IMR-90 (cell line): ENCODE data around the gene KRT222. TPM values are rescaled to one million over a fixed set of nuclear protein-coding genes. Genes with fewer than 3 reads are reported as not detected.

ENCODE experiments used
- ATAC-seq: fragments of 200-7000 bp; cut with Tn5 transposase; 2 replicates; pipeline ENCODE4 v1.9.1; 2020; ENCODE audit warnings: low read depth, mild to moderate bottlenecking, moderate library complexity
- BruUV-seq: library from RNA; stranded (reverse); fragments of 400-500 nt; replicated peaks from 2 replicates; lab custom pipeline; 2021; lab: Mats Ljungman, UMichigan
- CTCF ChIA-PET: fragments of 300-600 bp; formaldehyde crosslinking; extraction: SDS; loops from one replicate; lab custom pipeline; 2021; ENCODE audit warnings: antibody characterized with exemption; lab: Yijun Ruan, JAX
- POLR2A ChIA-PET: fragments of 300-600 bp; sonication (Branson Sonifier 250); formaldehyde crosslinking; loops from one replicate; lab custom pipeline; 2022; ENCODE audit warnings: antibody characterized with exemption; ENCODE audit not compliant: unreplicated experiment; lab: Charles Lee
- DNase-seq: peaks from one replicate; pipeline ENCODE4 v3.0.0; 2013
- H2AFZ ChIP-seq: replicated peaks from 2 replicates; pipeline ENCODE3; 2013; ENCODE audit warnings: low read length, mild to moderate bottlenecking; ENCODE audit not compliant: poor library complexity
- H2AK5ac ChIP-seq: 2 replicates; pipeline ENCODE4 v1.6.1; 2013; ENCODE audit warnings: low read depth, low read length, inconsistent platforms
- H2AK9ac ChIP-seq: replicated peaks from 2 replicates; pipeline ENCODE3; 2013; ENCODE audit warnings: mild to moderate bottlenecking, low read depth, low read length, moderate library complexity; ENCODE audit not compliant: poor library complexity
- H2BK120ac ChIP-seq: 2 replicates; pipeline ENCODE4 v1.6.1; 2013; ENCODE audit warnings: low read depth, low read length, inconsistent platforms
- H2BK15ac ChIP-seq: 3 replicates; pipeline ENCODE4 v1.6.1; 2013; ENCODE audit warnings: low read depth, low read length, inconsistent platforms
- H2BK20ac ChIP-seq: 2 replicates; pipeline ENCODE4 v1.6.1; 2013; ENCODE audit warnings: low read depth, mild to moderate bottlenecking, inconsistent platforms, low read length, moderate library complexity
- H2BK5ac ChIP-seq: 2 replicates; pipeline ENCODE4 v1.6.1; 2013; ENCODE audit warnings: mild to moderate bottlenecking, low read depth, low read length, inconsistent platforms; ENCODE audit not compliant: poor library complexity, severe bottlenecking
- H3K14ac ChIP-seq: replicated peaks from 2 replicates; pipeline ENCODE4 v1.6.1; 2013; ENCODE audit warnings: low read depth, low read length, inconsistent platforms
- H3K18ac ChIP-seq: 2 replicates; pipeline ENCODE4 v1.6.1; 2013; ENCODE audit warnings: low read depth, low read length, control low read depth
- H3K23ac ChIP-seq: 2 replicates; pipeline ENCODE4 v1.6.1; 2013; ENCODE audit warnings: low read depth, low read length, inconsistent platforms
- H3K27ac ChIP-seq: 2 replicates; pipeline ENCODE4 v1.5.1; 2013; ENCODE audit warnings: mild to moderate bottlenecking, control low read depth, low read length; ENCODE audit not compliant: insufficient read depth
- H3K27me3 ChIP-seq: 2 replicates; pipeline ENCODE4 v1.6.1; 2013; ENCODE audit warnings: low read length; ENCODE audit not compliant: control insufficient read depth, insufficient read depth
- H3K36me3 ChIP-seq: 2 replicates; pipeline ENCODE4 v1.6.1; 2013; ENCODE audit warnings: low read length, mixed read lengths; ENCODE audit not compliant: control insufficient read depth, insufficient read depth
- H3K4ac ChIP-seq: 2 replicates; pipeline ENCODE4 v1.6.1; 2013; ENCODE audit warnings: low read depth, low read length, inconsistent platforms
- H3K4me1 ChIP-seq: 2 replicates; pipeline ENCODE4 v1.6.1; 2013; ENCODE audit warnings: low read length, mixed read lengths; ENCODE audit not compliant: control insufficient read depth, insufficient read depth
- H3K4me2 ChIP-seq: 2 replicates; pipeline ENCODE4 v1.6.1; 2013; ENCODE audit warnings: low read depth, mild to moderate bottlenecking, control low read depth, low read length, moderate library complexity
- H3K4me3 ChIP-seq: 2 replicates; pipeline ENCODE4 v1.5.1; 2013; ENCODE audit warnings: low read depth, mild to moderate bottlenecking, control low read depth, low read length, moderate library complexity; ENCODE audit not compliant: insufficient read depth
- H3K56ac ChIP-seq: 2 replicates; pipeline ENCODE4 v1.6.1; 2013; ENCODE audit warnings: low read length, inconsistent platforms; ENCODE audit not compliant: insufficient read depth; ENCODE audit errors: extremely low read depth
- H3K79me1 ChIP-seq, 2 experiments: 2 replicates each; pipeline ENCODE4 v1.6.1; 2013; ENCODE audit warnings: low read length in 2 of 2, inconsistent platforms in 1 of 2, low read depth in 1 of 2
- H3K9ac ChIP-seq: 2 replicates; pipeline ENCODE4 v1.6.1; 2013; ENCODE audit warnings: low read depth, low read length, control low read depth
- H3K9me1 ChIP-seq: 2 replicates; pipeline ENCODE4 v1.6.1; 2013; ENCODE audit warnings: low read length, inconsistent platforms; ENCODE audit not compliant: insufficient read depth
- H3K9me3 ChIP-seq: 2 replicates; pipeline ENCODE4 v1.6.1; 2013; ENCODE audit warnings: low read length; ENCODE audit not compliant: control insufficient read depth, insufficient read depth
- H4K20me1 ChIP-seq: 2 replicates; pipeline ENCODE4 v1.6.1; 2013; ENCODE audit warnings: low read length, inconsistent platforms; ENCODE audit not compliant: insufficient read depth
- H4K5ac ChIP-seq: 2 replicates; pipeline ENCODE4 v1.6.1; 2013; ENCODE audit warnings: mild to moderate bottlenecking, low read depth, low read length, control low read depth
- H4K8ac ChIP-seq, 2 experiments: 2 replicates each; pipeline ENCODE4 v1.6.1; 2013; ENCODE audit warnings: low read depth in 2 of 2, low read length in 2 of 2, control low read depth in 1 of 2, inconsistent platforms in 1 of 2
- H4K91ac ChIP-seq: 2 replicates; pipeline ENCODE4 v1.6.1; 2013; ENCODE audit warnings: low read depth, low read length, inconsistent platforms; ENCODE audit not compliant: insufficient read depth
- BHLHE40 ChIP-seq: fragments of 150-350 bp; IDR thresholded peaks from 2 replicates; pipeline ENCODE4 v1.6.1; 2016; ENCODE audit warnings: mild to moderate bottlenecking, low read depth, low read length
- CEBPB ChIP-seq: IDR thresholded peaks from 2 replicates; pipeline ENCODE4 v1.6.1; 2012; ENCODE audit warnings: low read depth, low read length, improper control_type of control experiment
- CHD1 ChIP-seq: IDR thresholded peaks from 2 replicates; pipeline ENCODE4 v1.6.1; 2012; ENCODE audit warnings: low read depth, low read length, improper control_type of control experiment
- CTCF ChIP-seq: conservative IDR thresholded peaks from 2 replicates; pipeline ENCODE4 v1.5.1; 2012; ENCODE audit warnings: mild to moderate bottlenecking, low read depth, low read length, improper control_type of control experiment
- ELK1 ChIP-seq: fragments of 150-350 bp; IDR thresholded peaks from 2 replicates; pipeline ENCODE4 v1.6.1; 2016; ENCODE audit warnings: low read depth, mild to moderate bottlenecking, low read length, moderate library complexity, borderline replicate concordance
- FOS ChIP-seq: fragments of 150-350 bp; IDR thresholded peaks from 2 replicates; pipeline ENCODE4 v1.6.1; 2016; ENCODE audit warnings: low read depth, low read length
- MAFK ChIP-seq: IDR thresholded peaks from 2 replicates; pipeline ENCODE4 v1.6.1; 2012; ENCODE audit warnings: low read depth, low read length, improper control_type of control experiment
- MAZ ChIP-seq: IDR thresholded peaks from 2 replicates; pipeline ENCODE4 v1.6.1; 2012; ENCODE audit warnings: low read depth, mild to moderate bottlenecking, low read length, improper control_type of control experiment, moderate library complexity, borderline replicate concordance
- MXI1 ChIP-seq: IDR thresholded peaks from 2 replicates; pipeline ENCODE4 v1.6.1; 2012; ENCODE audit warnings: low read depth, mild to moderate bottlenecking, low read length, moderate library complexity, borderline replicate concordance
- NFE2L2 ChIP-seq: fragments of 150-350 bp; IDR thresholded peaks from 2 replicates; pipeline ENCODE4 v1.6.1; 2016; ENCODE audit warnings: low read depth, mild to moderate bottlenecking, low read length
- POLR2A ChIP-seq: IDR thresholded peaks from 2 replicates; pipeline ENCODE4 v1.6.1; 2012; ENCODE audit warnings: mild to moderate bottlenecking, low read depth, low read length
- RAD21 ChIP-seq: IDR thresholded peaks from 2 replicates; pipeline ENCODE4 v1.6.1; 2012; ENCODE audit warnings: low read length, improper control_type of control experiment
- RCOR1 ChIP-seq: IDR thresholded peaks from 2 replicates; pipeline ENCODE4 v1.6.1; 2012; ENCODE audit warnings: mild to moderate bottlenecking, low read length, improper control_type of control experiment; ENCODE audit not compliant: insufficient replicate concordance
- RFX5 ChIP-seq: IDR thresholded peaks from 2 replicates; pipeline ENCODE4 v1.8.0; 2012; ENCODE audit warnings: low read depth, mild to moderate bottlenecking, low read length, moderate library complexity
- SMC3 ChIP-seq: fragments of 150-350 bp; IDR thresholded peaks from 2 replicates; pipeline ENCODE4 v1.6.1; 2016; ENCODE audit warnings: low read depth, mild to moderate bottlenecking, antibody characterized with exemption, low read length, moderate library complexity
- USF2 ChIP-seq: fragments of 150-350 bp; IDR thresholded peaks from 2 replicates; pipeline ENCODE4 v1.6.1; 2017; ENCODE audit warnings: mild to moderate bottlenecking, antibody characterized with exemption, low read length, low read depth
- WGBS, 2 experiments: methylation state at CpG; one replicate each; pipeline versions ENCODE4 v1.1.5 to v1.1.7; 2013; ENCODE audit warnings: missing lambda C conversion rate in 2 of 2; ENCODE audit not compliant: insufficient read length in 1 of 2; ENCODE audit errors: extremely low coverage in 2 of 2; 5-methylcytosine and 5-hydroxymethylcytosine counted together
- dilution Hi-C: fragments of 300-500 bp; cut with HindIII; formaldehyde crosslinking; loops from one replicate; pipeline ENCODE4 v1.14.3; 2018; ENCODE audit warnings: low sequenced_read_pairs; ENCODE audit not compliant: unreplicated experiment
- in situ Hi-C: fragments of 300-500 bp; cut with MboI; formaldehyde crosslinking; loops from 3 replicates; pipeline ENCODE4 v1.14.3; 2019; ENCODE audit warnings: low sequenced_read_pairs, inconsistent platforms, mixed read lengths
- intact Hi-C: fragments of 100-400 bp; cut with micrococcal nuclease; formaldehyde crosslinking; loops from 2 replicates; pipeline ENCODE4 v1.10.0; 2022
- polyA plus RNA-seq, 3 experiments: library from polyadenylated mRNA; depleted of rRNA; stranded (reverse); fragments of >200 nt; gene quantifications; 2 replicates each; pipeline ENCODE4 v1.2.3, GENCODE V29; 2012; ENCODE audit warnings: low replicate concordance in 1 of 3
- total RNA-seq: library from RNA; depleted of rRNA; stranded (reverse); fragments of >200 nt; gene quantifications from 2 replicates; pipeline ENCODE4 v1.2.3, GENCODE V29; 2012

Gene KRT222
- total and polyA plus RNA-seq, 2 of the 4 experiments (the other 2 are of a cell fraction) = not detected

GRCh38 chr17:40651939-40652338 lies 13.0 kb downstream of the KRT222 start:
- no peak overlapping the region for H2AFZ ChIP-seq
- H3K27ac ChIP-seq = no peak overlapping the region
- no peak overlapping the region for H3K56ac ChIP-seq
- no peak overlapping the region for H3K23ac ChIP-seq
- H2BK20ac ChIP-seq = no peak overlapping the region
- no peak overlapping the region for H2BK120ac ChIP-seq
- POLR2A ChIA-PET = no interaction called here
- H4K5ac ChIP-seq = no peak overlapping the region
- CTCF ChIA-PET = interaction anchor here (0.7 kb wide), 1 partner anchor 22 kb away, joined by 3 read pairs; no protein-coding TSS in a partner anchor
- no peaks in the 10 kb centered on the region for H4K20me1 ChIP-seq
- H3K9me3 ChIP-seq = no peaks in the 10 kb centered on the region
- in situ Hi-C loops (no loop called here), dilution Hi-C loops (no loop called here), intact Hi-C loops (no loop called here)
- no peak overlapping the region for H2AK5ac ChIP-seq
- H2AK9ac ChIP-seq = no peak overlapping the region
- H3K79me1 ChIP-seq = peaks cover 17 to 20% of the 10 kb centered on the region in 2 experiments
- no peak overlapping the region for H2BK15ac ChIP-seq
- H3K4ac ChIP-seq = no peak overlapping the region
- DNase-seq = no peak
- no peak overlapping the region for H3K9ac ChIP-seq
- no TSS peak for BruUV-seq
- H3K14ac ChIP-seq = no peak overlapping the region
- no peak overlapping the region for H4K8ac ChIP-seq
- H3K4me3 ChIP-seq = no peak overlapping the region
- no CpG with 5 or more reads among the region's 5 CpGs for WGBS, 2 experiments
- H3K18ac ChIP-seq = no peak overlapping the region
- TF ChIP-seq BHLHE40 (no peak), RCOR1 (no peak), CHD1 (no peak), CTCF (no peak), RAD21 (no peak), NFE2L2 (no peak), MAZ (no peak), MAFK (no peak), RFX5 (no peak), ELK1 (no peak), MXI1 (no peak), USF2 (no peak), SMC3 (no peak), FOS (no peak), POLR2A (no peak), CEBPB (no peak)
- peaks cover 5% of the 10 kb centered on the region for H3K27me3 ChIP-seq
- H2BK5ac ChIP-seq = no peak overlapping the region
- no peaks in the 10 kb centered on the region for H3K36me3 ChIP-seq
- peaks cover 5% of the 10 kb centered on the region for H3K4me1 ChIP-seq
- H3K4me2 ChIP-seq = no peak overlapping the region
- H3K9me1 ChIP-seq = peaks cover 6% of the 10 kb centered on the region; the same call in 1 of the 2 replicates
- H4K91ac ChIP-seq = no peak overlapping the region
- ATAC-seq = no peak
